HepG2 (cell line): ENCODE measurements around the gene LRRC3C. TPM values are rescaled to one million over a fixed set of nuclear protein-coding genes. Genes with fewer than 3 reads are reported as not detected.

ENCODE experiments used
- ATAC-seq: fragments of 200-7000 bp; cut with Tn5 transposase; 3 replicates; pipeline ENCODE4 v1.9.1; 2020; ENCODE audit warnings: mild to moderate bottlenecking, moderate library complexity
- BruUV-seq: library from RNA; stranded (reverse); fragments of 400-500 nt; replicated peaks from 2 replicates; lab custom pipeline; 2021; lab: Mats Ljungman, UMichigan
- CTCF ChIA-PET: fragments of 300-600 bp; formaldehyde crosslinking; extraction: SDS; loops from one replicate; lab custom pipeline; 2021; ENCODE audit warnings: low total read pairs, inconsistent platforms, low intra/inter-chr PET ratio; lab: Yijun Ruan, JAX
- POLR2A ChIA-PET: fragments of 350-600 bp; sonication (Branson Sonifier 250); formaldehyde crosslinking; loops from one replicate; lab custom pipeline; 2020; ENCODE audit warnings: antibody characterized with exemption, inconsistent platforms; lab: Yijun Ruan, JAX
- DNase-seq: peaks from one replicate; pipeline ENCODE4 v3.0.0-alpha.2; 2015; ENCODE audit warnings: low spot score
- FAIRE-seq: peaks from 3 replicates; lab custom pipeline; 2011; peaks lifted over from hg19 to GRCh38; lab: Jason Lieb, UNC
- H2AFZ ChIP-seq: one replicate; pipeline ENCODE4 v1.6.1; 2011; ENCODE audit warnings: low read length, inconsistent platforms
- H3K27ac ChIP-seq: fragments of 300-600 bp; 3 replicates; pipeline ENCODE4 v1.8.0; 2011; ENCODE audit warnings: mixed run types, mild to moderate bottlenecking, mixed read lengths, low read length, inconsistent platforms; ENCODE audit not compliant: insufficient read depth; ENCODE audit errors: extremely low read length
- H3K27me3 ChIP-seq, 2 experiments: fragments of 200-600 bp in 1 of 2; 2 replicates in 1 of 2; 3 replicates in 1 of 2; pipeline versions ENCODE4 v1.6.0 to v1.8.0; 2011; ENCODE audit warnings: low read length in 2 of 2, mild to moderate bottlenecking in 2 of 2, moderate library complexity in 2 of 2, inconsistent platforms in 1 of 2; ENCODE audit not compliant: insufficient read depth in 2 of 2, control insufficient read depth in 1 of 2
- H3K36me3 ChIP-seq, 2 experiments: fragments of 200-600 bp in 1 of 2; replicated peaks in 1 of 2; 2 replicates in 1 of 2; 3 replicates in 1 of 2; pipeline versions ENCODE4 v1.5.1 to v1.8.0; 2011; ENCODE audit warnings: low read length in 2 of 2, inconsistent platforms in 1 of 2; ENCODE audit not compliant: insufficient read depth in 2 of 2, control insufficient read depth in 1 of 2
- H3K4me1 ChIP-seq: 2 replicates; pipeline ENCODE4 v1.5.1; 2012; ENCODE audit warnings: low read length, inconsistent platforms; ENCODE audit not compliant: insufficient read depth
- H3K4me2 ChIP-seq: 2 replicates; pipeline ENCODE4 v1.6.0; 2011; ENCODE audit warnings: low read depth, low read length, inconsistent platforms
- H3K4me3 ChIP-seq, 3 experiments: fragments of 200-600 bp in 1 of 3; sonication (generic), shearing (Covaris generic) in 1 of 3; replicated peaks in 1 of 3; 2 replicates each; pipeline ENCODE4 v1.5.1; 2011 to 2016; ENCODE audit warnings: low read length in 3 of 3, inconsistent platforms in 2 of 3, low read depth in 2 of 3, mild to moderate bottlenecking in 2 of 3, control low read depth in 1 of 3, mixed read lengths in 1 of 3; ENCODE audit not compliant: insufficient read depth in 1 of 3
- H3K79me2 ChIP-seq: one replicate; pipeline ENCODE4 v1.6.1; 2011; ENCODE audit warnings: low read length, inconsistent platforms; ENCODE audit not compliant: insufficient read depth
- H3K9ac ChIP-seq: 2 replicates; pipeline ENCODE4 v1.6.0; 2011; ENCODE audit warnings: mild to moderate bottlenecking, low read depth, low read length, inconsistent platforms; ENCODE audit not compliant: insufficient read depth
- H3K9me3 ChIP-seq: 2 replicates; pipeline ENCODE4 v1.5.1; 2012; ENCODE audit warnings: mild to moderate bottlenecking, low read length
- H4K20me1 ChIP-seq: 2 replicates; pipeline ENCODE4 v1.6.0; 2011; ENCODE audit warnings: inconsistent platforms, mild to moderate bottlenecking, low read length, moderate library complexity; ENCODE audit not compliant: insufficient read depth
- ADNP ChIP-seq: sonication (generic); formaldehyde crosslinking; IDR thresholded peaks from 2 replicates; pipeline ENCODE4 v1.4.0; 2020; ENCODE audit warnings: missing genetic modification reagents
- ARNT ChIP-seq: fragments of 450-650 bp; IDR thresholded peaks from 2 replicates; pipeline ENCODE4 v1.6.1; 2017
- GATAD1 ChIP-seq: IDR thresholded peaks from 2 replicates; pipeline ENCODE4 v1.6.1; 2016; ENCODE audit warnings: missing genetic modification reagents, missing compliant biosample characterization
- HBP1 ChIP-seq: IDR thresholded peaks from 2 replicates; pipeline ENCODE4 v1.6.1; 2016; ENCODE audit warnings: low read depth, control low read depth
- PPARG ChIP-seq: conservative IDR thresholded peaks from 2 replicates; pipeline ENCODE4 v1.6.1; 2016; ENCODE audit warnings: missing biosample characterization, missing genetic modification reagents
- PTBP1 ChIP-seq: fragments of 200-400 bp; formaldehyde crosslinking; IDR thresholded peaks from 2 replicates; pipeline ENCODE4 v1.6.1; 2018; ENCODE audit warnings: low read length, low read depth; ENCODE audit not compliant: poor library complexity, severe bottlenecking
- THAP7 ChIP-seq: sonication (generic); formaldehyde crosslinking; IDR thresholded peaks from 2 replicates; pipeline ENCODE4 v1.8.1; 2023; ENCODE audit warnings: mild to moderate bottlenecking, missing genetic modification reagents
- ZNF253 ChIP-seq: sonication (generic); formaldehyde crosslinking; IDR thresholded peaks from 2 replicates; pipeline ENCODE4 v1.8.0; 2022; ENCODE audit warnings: mild to moderate bottlenecking, missing genetic modification reagents, borderline replicate concordance
- ZNF326 ChIP-seq: sonication (generic); formaldehyde crosslinking; IDR thresholded peaks from 2 replicates; pipeline ENCODE4 v1.4.0; 2020; ENCODE audit warnings: missing genetic modification reagents, borderline replicate concordance
- ZNF354B ChIP-seq: sonication (generic); formaldehyde crosslinking; IDR thresholded peaks from 2 replicates; pipeline ENCODE4 v1.8.0; 2022; ENCODE audit warnings: mild to moderate bottlenecking, missing genetic modification reagents
- ZNF501 ChIP-seq: sonication (generic); formaldehyde crosslinking; IDR thresholded peaks from 2 replicates; pipeline ENCODE4 v1.5.1; 2020; ENCODE audit warnings: mild to moderate bottlenecking, moderate library complexity, missing genetic modification reagents
- ZNF564 ChIP-seq: sonication (generic); formaldehyde crosslinking; IDR thresholded peaks from 2 replicates; pipeline ENCODE4 v1.8.1; 2023; ENCODE audit warnings: mild to moderate bottlenecking, missing genetic modification reagents
- ZNF644 ChIP-seq: IDR thresholded peaks from 2 replicates; pipeline ENCODE4 v1.6.1; 2016; ENCODE audit warnings: low read depth
- WGBS: methylation state at CpG from one replicate; pipeline ENCODE4 v1.1.6; 2017; ENCODE audit warnings: low lambda C conversion rate; 5-methylcytosine and 5-hydroxymethylcytosine counted together
- in situ Hi-C: cut with HindIII; loops from 2 replicates; pipeline ENCODE4 v1.10.0; 2017; ENCODE audit warnings: low pct_unique_long_range_greater_than_20kb; ENCODE audit not compliant: extremely low pct_ligation_motif_present
- intact Hi-C: fragments of 100-400 bp; cut with micrococcal nuclease; formaldehyde crosslinking; loops from one replicate; pipeline ENCODE4 v1.10.0; 2022; ENCODE audit not compliant: unreplicated experiment
- polyA plus RNA-seq, 8 experiments: library from polyadenylated mRNA; depleted of rRNA in 3 of 8; stranded (reverse) in 7 of 8; unstranded in 1 of 8; fragments of >200 nt; fragmentation: Illumina TruSeq in 4 of 8; extraction: Trizol in 4 of 8; gene quantifications; 2 replicates each; pipeline versions ENCODE4 v1.2.1 to v1.2.3, GENCODE V29; 2011 to 2016; ENCODE audit warnings: low read depth in 4 of 8, missing spikeins in 1 of 8, mixed read lengths in 1 of 8; ENCODE audit not compliant: insufficient read depth in 1 of 8
- total RNA-seq, 5 experiments: library from RNA; depleted of rRNA; stranded (reverse); fragments of >200 nt; fragmentation: Illumina TruSeq; extraction: Trizol; gene quantifications; 2 replicates each; pipeline ENCODE4 v1.2.3, GENCODE V29; 2016; ENCODE audit warnings: low read depth in 1 of 5
- TF ChIP-seq, protein P1 (sequence below): sonication (generic); formaldehyde crosslinking; IDR thresholded peaks from 2 replicates; pipeline ENCODE4 v1.5.0; 2020; ENCODE audit warnings: missing genetic modification reagents
- TF ChIP-seq, protein P2 (sequence below): sonication (generic); IDR thresholded peaks from 2 replicates; pipeline ENCODE4 v1.6.1; 2016; ENCODE audit warnings: low read depth, borderline replicate concordance
- TF ChIP-seq, protein P3 (sequence below): sonication (generic); formaldehyde crosslinking; IDR thresholded peaks from 2 replicates; pipeline ENCODE4 v1.4.0; 2020; ENCODE audit warnings: missing genetic modification reagents

Gene LRRC3C
- total and polyA plus RNA-seq, 2 of the 13 experiments (the other 11 are each of a cell fraction or from before 2014, with no cell fraction given) = 0.17 TPM; not detected in 1

GRCh38 chr17:39969375-39969774, 41.8 kb downstream of the LRRC3C start:
- POLR2A ChIA-PET = interaction anchor here (1.5 kb wide), 1 partner anchor 11 kb away, joined by 3 read pairs; the partner anchor contains the start of gene PSMD3
- TF ChIP-seq ZNF564 (CRISPR knock-in tag) (no peak), THAP7 (CRISPR knock-in tag) (no peak), GATAD1 (CRISPR knock-in tag) (no peak), ZNF326 (CRISPR knock-in tag) (no peak), PPARG (no peak), ADNP (CRISPR knock-in tag) (no peak), ZNF253 (no peak), ZNF644 (CRISPR knock-in tag) (no peak), ZNF501 (no peak), ARNT (no peak), HBP1 (CRISPR knock-in tag) (no peak), ZNF354B (no peak), PTBP1 (no peak)
- TF ChIP-seq, protein P1, sequence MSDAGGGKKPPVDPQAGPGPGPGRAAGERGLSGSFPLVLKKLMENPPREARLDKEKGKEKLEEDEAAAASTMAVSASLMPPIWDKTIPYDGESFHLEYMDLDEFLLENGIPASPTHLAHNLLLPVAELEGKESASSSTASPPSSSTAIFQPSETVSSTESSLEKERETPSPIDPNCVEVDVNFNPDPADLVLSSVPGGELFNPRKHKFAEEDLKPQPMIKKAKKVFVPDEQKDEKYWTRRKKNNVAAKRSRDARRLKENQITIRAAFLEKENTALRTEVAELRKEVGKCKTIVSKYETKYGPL = no peak
- TF ChIP-seq, protein P2, sequence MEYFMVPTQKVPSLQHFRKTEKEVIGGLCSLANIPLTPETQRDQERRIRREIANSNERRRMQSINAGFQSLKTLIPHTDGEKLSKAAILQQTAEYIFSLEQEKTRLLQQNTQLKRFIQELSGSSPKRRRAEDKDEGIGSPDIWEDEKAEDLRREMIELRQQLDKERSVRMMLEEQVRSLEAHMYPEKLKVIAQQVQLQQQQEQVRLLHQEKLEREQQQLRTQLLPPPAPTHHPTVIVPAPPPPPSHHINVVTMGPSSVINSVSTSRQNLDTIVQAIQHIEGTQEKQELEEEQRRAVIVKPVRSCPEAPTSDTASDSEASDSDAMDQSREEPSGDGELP = no peak
- TF ChIP-seq, protein P3, sequence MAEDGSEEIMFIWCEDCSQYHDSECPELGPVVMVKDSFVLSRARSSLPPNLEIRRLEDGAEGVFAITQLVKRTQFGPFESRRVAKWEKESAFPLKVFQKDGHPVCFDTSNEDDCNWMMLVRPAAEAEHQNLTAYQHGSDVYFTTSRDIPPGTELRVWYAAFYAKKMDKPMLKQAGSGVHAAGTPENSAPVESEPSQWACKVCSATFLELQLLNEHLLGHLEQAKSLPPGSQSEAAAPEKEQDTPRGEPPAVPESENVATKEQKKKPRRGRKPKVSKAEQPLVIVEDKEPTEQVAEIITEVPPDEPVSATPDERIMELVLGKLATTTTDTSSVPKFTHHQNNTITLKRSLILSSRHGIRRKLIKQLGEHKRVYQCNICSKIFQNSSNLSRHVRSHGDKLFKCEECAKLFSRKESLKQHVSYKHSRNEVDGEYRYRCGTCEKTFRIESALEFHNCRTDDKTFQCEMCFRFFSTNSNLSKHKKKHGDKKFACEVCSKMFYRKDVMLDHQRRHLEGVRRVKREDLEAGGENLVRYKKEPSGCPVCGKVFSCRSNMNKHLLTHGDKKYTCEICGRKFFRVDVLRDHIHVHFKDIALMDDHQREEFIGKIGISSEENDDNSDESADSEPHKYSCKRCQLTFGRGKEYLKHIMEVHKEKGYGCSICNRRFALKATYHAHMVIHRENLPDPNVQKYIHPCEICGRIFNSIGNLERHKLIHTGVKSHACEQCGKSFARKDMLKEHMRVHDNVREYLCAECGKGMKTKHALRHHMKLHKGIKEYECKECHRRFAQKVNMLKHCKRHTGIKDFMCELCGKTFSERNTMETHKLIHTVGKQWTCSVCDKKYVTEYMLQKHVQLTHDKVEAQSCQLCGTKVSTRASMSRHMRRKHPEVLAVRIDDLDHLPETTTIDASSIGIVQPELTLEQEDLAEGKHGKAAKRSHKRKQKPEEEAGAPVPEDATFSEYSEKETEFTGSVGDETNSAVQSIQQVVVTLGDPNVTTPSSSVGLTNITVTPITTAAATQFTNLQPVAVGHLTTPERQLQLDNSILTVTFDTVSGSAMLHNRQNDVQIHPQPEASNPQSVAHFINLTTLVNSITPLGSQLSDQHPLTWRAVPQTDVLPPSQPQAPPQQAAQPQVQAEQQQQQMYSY (CRISPR knock-in tag) = no peak
- TF ChIP-seq, all 625 proteins: peak for 0
- 30% methylated on average over 6 of the region's 6 CpGs for WGBS
- in situ Hi-C loops (no loop called here), intact Hi-C loops (no loop called here)
- peaks cover 6 to 65% of the 10 kb centered on the region in 2 experiments; a peak in 3 of 5 replicates for H3K27me3 ChIP-seq
- H3K9me3 ChIP-seq = no peaks in the 10 kb centered on the region
- no peak overlapping the region for H2AFZ ChIP-seq
- FAIRE-seq (no peak), DNase-seq (no peak), ATAC-seq (no peak)
- no peaks in the 10 kb centered on the region for H3K79me2 ChIP-seq
- H3K4me2 ChIP-seq = no peak overlapping the region
- H3K4me3 ChIP-seq = no peak overlapping the region
- no peak overlapping the region for H3K27ac ChIP-seq
- CTCF ChIA-PET = no interaction called here
- BruUV-seq = no TSS peak
- no peaks in the 10 kb centered on the region for H3K36me3 ChIP-seq
- no peak overlapping the region for H3K9ac ChIP-seq
- no peaks in the 10 kb centered on the region for H3K4me1 ChIP-seq
- no peaks in the 10 kb centered on the region for H4K20me1 ChIP-seq
